ENCODE results near the gene DTNBP1.

DTNBP1 gene

GRCh38 chr6:15499125-15499524 lies 163.7 kb downstream of the DTNBP1 start:
- Histone ChIP-seq H3K36me3 (ENCODE audit: control insufficient read depth, insufficient read depth, low read length) (peaks cover 94% of the 10 kb centered on the region), H3K4me3 (ENCODE audit: low read depth, low read length) (no peak overlapping the region), H3K27ac (ENCODE audit: low read depth, low read length) (no peak overlapping the region), H3K9me3 (ENCODE audit: control insufficient read depth, insufficient read depth, low read depth, low read length) (no peaks in the 10 kb centered on the region), H3K4me1 (ENCODE audit: control insufficient read depth, insufficient read depth, low read length) (peaks cover 2% of the 10 kb centered on the region), H3K9ac (ENCODE audit: low read length) (no peak overlapping the region), H3K27me3 (ENCODE audit: control insufficient read depth, insufficient read depth, low read length) (no peaks in the 10 kb centered on the region)

DNA sequence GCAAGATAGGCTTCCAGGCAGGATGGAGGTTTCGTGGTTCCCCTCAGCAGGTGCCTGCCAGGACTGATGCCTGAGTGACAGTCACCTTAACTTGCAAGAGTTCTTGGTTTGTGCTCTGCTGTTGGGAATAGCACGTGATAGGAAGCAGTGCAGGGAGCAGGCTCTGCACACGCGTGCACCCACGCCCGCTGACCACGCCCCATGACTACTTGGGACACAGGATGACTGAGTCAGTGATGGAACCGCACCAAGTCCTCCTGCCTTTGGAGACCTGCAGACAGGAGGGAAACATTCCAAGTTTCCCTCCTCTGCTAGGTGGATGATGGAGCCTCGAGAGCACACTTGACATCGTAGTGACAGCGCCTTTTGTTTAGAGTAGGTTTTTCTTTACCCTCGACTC lies 164.2 kb downstream of the DTNBP1 start:
- H3K36me3 ChIP-seq (ENCODE audit: control insufficient read depth, insufficient read depth, low read length), result peaks cover 91% of the 10 kb centered on the region

GRCh38 chr6:15496345-15497131 lies 166.3 kb downstream of the DTNBP1 start:
- H3K4me3 ChIP-seq (ENCODE audit: low read depth, low read length), result no peak overlapping the region
- no peaks in the 10 kb centered on the region for H3K27me3 ChIP-seq (ENCODE audit: control insufficient read depth, insufficient read depth, low read length)
- no peak overlapping the region for H3K27ac ChIP-seq (ENCODE audit: low read depth, low read length)
- H3K4me1 ChIP-seq (ENCODE audit: control insufficient read depth, insufficient read depth, low read length), result peaks cover 26% of the 10 kb centered on the region
- no peak overlapping the region for H3K9ac ChIP-seq (ENCODE audit: low read length)
- no peaks in the 10 kb centered on the region for H3K9me3 ChIP-seq (ENCODE audit: control insufficient read depth, insufficient read depth, low read depth, low read length)
- peaks cover 85% of the 10 kb centered on the region for H3K36me3 ChIP-seq (ENCODE audit: control insufficient read depth, insufficient read depth, low read length)

More for the DNA sequence above, 164.2 kb downstream of the DTNBP1 start:
- no peaks in the 10 kb centered on the region for H3K9me3 ChIP-seq (ENCODE audit: control insufficient read depth, insufficient read depth, low read depth, low read length)
- no peak overlapping the region for H3K4me3 ChIP-seq (ENCODE audit: low read depth, low read length)
- no peak overlapping the region for H3K9ac ChIP-seq (ENCODE audit: low read length)
- H3K27ac ChIP-seq (ENCODE audit: low read depth, low read length), result no peak overlapping the region
- H3K4me1 ChIP-seq (ENCODE audit: control insufficient read depth, insufficient read depth, low read length), result peaks cover 6% of the 10 kb centered on the region
- no peaks in the 10 kb centered on the region for H3K27me3 ChIP-seq (ENCODE audit: control insufficient read depth, insufficient read depth, low read length)

DNA sequence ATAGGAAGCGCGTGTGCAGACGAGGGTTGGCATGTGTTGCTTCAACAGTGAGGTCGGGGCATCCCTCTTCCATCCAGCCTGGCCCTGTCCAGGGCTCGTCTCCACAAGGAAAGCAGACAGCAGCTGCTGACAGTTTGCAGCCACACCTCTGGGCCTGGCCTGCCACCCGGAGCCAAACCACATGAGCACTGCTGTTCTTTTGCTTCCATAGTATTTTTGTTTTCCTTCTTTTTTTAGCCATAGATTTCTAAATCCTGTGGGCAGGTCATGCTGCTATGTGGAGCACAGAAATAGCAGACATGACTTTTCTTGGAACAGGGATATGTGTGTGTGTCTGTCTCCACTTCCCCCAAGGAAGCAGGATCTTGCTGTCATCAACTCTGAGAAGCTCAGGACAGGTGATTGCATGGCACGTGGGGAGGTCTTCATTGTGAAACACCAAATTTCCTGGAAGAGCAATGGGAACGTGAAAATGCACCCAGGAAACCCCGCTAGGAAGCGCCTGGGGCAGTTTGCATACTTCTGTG lies 167.4 kb downstream of the DTNBP1 start:
- H3K36me3 ChIP-seq (ENCODE audit: control insufficient read depth, insufficient read depth, low read length), result peaks cover 78% of the 10 kb centered on the region
- no peak overlapping the region for H3K4me3 ChIP-seq (ENCODE audit: low read depth, low read length)
- no peaks in the 10 kb centered on the region for H3K9me3 ChIP-seq (ENCODE audit: control insufficient read depth, insufficient read depth, low read depth, low read length)
- H3K9ac ChIP-seq (ENCODE audit: low read length), result no peak overlapping the region
- H3K27me3 ChIP-seq (ENCODE audit: control insufficient read depth, insufficient read depth, low read length), result no peaks in the 10 kb centered on the region
- no peak overlapping the region for H3K27ac ChIP-seq (ENCODE audit: low read depth, low read length)
- H3K4me1 ChIP-seq (ENCODE audit: control insufficient read depth, insufficient read depth, low read length), result peaks cover 32% of the 10 kb centered on the region

- Histone ChIP-seq H3K36me3 (ENCODE audit: control insufficient read depth, insufficient read depth, low read length) (peaks cover 78% of the 10 kb centered on the region), H3K4me1 (ENCODE audit: control insufficient read depth, insufficient read depth, low read length) (peaks cover 40% of the 10 kb centered on the region), H3K9me3 (ENCODE audit: control insufficient read depth, insufficient read depth, low read depth, low read length) (no peaks in the 10 kb centered on the region), H3K9ac (ENCODE audit: low read length) (no peak overlapping the region), H3K27me3 (ENCODE audit: control insufficient read depth, insufficient read depth, low read length) (no peaks in the 10 kb centered on the region), H3K27ac (ENCODE audit: low read depth, low read length) (0 out of 2 replicates have a peak overlapping the region, but pooled peaks have one; percentile 15), H3K4me3 (ENCODE audit: low read depth, low read length) (peak overlapping the region; percentile 24; the same call in 1 of the 2 replicates)
Measured at GRCh38 chr6:15493437-15494168, 169.2 kb downstream of the DTNBP1 start.

DNA sequence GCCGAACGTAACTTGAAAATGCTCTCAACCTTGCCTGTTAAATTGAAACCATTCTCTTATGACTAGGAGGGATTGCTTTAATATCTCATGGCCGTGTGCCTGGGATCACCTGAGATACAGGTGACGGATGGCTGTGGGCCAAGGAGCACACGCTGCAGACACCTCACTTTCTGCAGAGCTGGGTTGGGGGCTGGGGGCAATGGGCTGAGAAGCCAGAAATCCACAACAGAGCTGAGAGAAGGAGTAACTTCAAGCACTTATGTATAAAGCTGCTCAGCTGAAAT lies 170.9 kb downstream of the DTNBP1 start:
- Histone ChIP-seq H3K9ac (ENCODE audit: low read length) (no peak overlapping the region), H3K4me1 (ENCODE audit: control insufficient read depth, insufficient read depth, low read length) (peaks cover 40% of the 10 kb centered on the region), H3K9me3 (ENCODE audit: control insufficient read depth, insufficient read depth, low read depth, low read length) (no peaks in the 10 kb centered on the region), H3K27ac (ENCODE audit: low read depth, low read length) (no peak overlapping the region), H3K4me3 (ENCODE audit: low read depth, low read length) (no peak overlapping the region; the same call in none of the 2 replicates), H3K36me3 (ENCODE audit: control insufficient read depth, insufficient read depth, low read length) (peaks cover 80% of the 10 kb centered on the region), H3K27me3 (ENCODE audit: control insufficient read depth, insufficient read depth, low read length) (no peaks in the 10 kb centered on the region)

GRCh38 chr6:15491255-15491985 lies 171.4 kb downstream of the DTNBP1 start:
- Histone ChIP-seq H3K4me3 (ENCODE audit: low read depth, low read length) (no peak overlapping the region; the same call in 1 of the 2 replicates), H3K4me1 (ENCODE audit: control insufficient read depth, insufficient read depth, low read length) (peaks cover 40% of the 10 kb centered on the region), H3K9ac (ENCODE audit: low read length) (no peak overlapping the region), H3K9me3 (ENCODE audit: control insufficient read depth, insufficient read depth, low read depth, low read length) (no peaks in the 10 kb centered on the region), H3K36me3 (ENCODE audit: control insufficient read depth, insufficient read depth, low read length) (peaks cover 80% of the 10 kb centered on the region), H3K27ac (ENCODE audit: low read depth, low read length) (no peak overlapping the region), H3K27me3 (ENCODE audit: control insufficient read depth, insufficient read depth, low read length) (no peaks in the 10 kb centered on the region)

- Histone ChIP-seq H3K9me3 (ENCODE audit: control insufficient read depth, insufficient read depth, low read depth, low read length) (no peaks in the 10 kb centered on the region), H3K27me3 (ENCODE audit: control insufficient read depth, insufficient read depth, low read length) (no peaks in the 10 kb centered on the region), H3K36me3 (ENCODE audit: control insufficient read depth, insufficient read depth, low read length) (peaks cover 78% of the 10 kb centered on the region), H3K27ac (ENCODE audit: low read depth, low read length) (no peak overlapping the region), H3K4me1 (ENCODE audit: control insufficient read depth, insufficient read depth, low read length) (peaks cover 47% of the 10 kb centered on the region), H3K4me3 (ENCODE audit: low read depth, low read length) (no peak overlapping the region), H3K9ac (ENCODE audit: low read length) (no peak overlapping the region)
Measured at GRCh38 chr6:15490242-15491100, 172.4 kb downstream of the DTNBP1 start.

- Histone ChIP-seq H3K4me3 (ENCODE audit: low read depth, low read length) (no peak overlapping the region), H3K27ac (ENCODE audit: low read depth, low read length) (no peak overlapping the region), H3K9ac (ENCODE audit: low read length) (no peak overlapping the region), H3K4me1 (ENCODE audit: control insufficient read depth, insufficient read depth, low read length) (peaks cover 58% of the 10 kb centered on the region), H3K36me3 (ENCODE audit: control insufficient read depth, insufficient read depth, low read length) (peaks cover 74% of the 10 kb centered on the region), H3K27me3 (ENCODE audit: control insufficient read depth, insufficient read depth, low read length) (no peaks in the 10 kb centered on the region), H3K9me3 (ENCODE audit: control insufficient read depth, insufficient read depth, low read depth, low read length) (no peaks in the 10 kb centered on the region)
Measured at GRCh38 chr6:15489261-15489962, 173.4 kb downstream of the DTNBP1 start.

GRCh38 chr6:15487262-15487661 lies 175.6 kb downstream of the DTNBP1 start:
- Histone ChIP-seq H3K4me1 (ENCODE audit: control insufficient read depth, insufficient read depth, low read length) (peaks cover 59% of the 10 kb centered on the region), H3K36me3 (ENCODE audit: control insufficient read depth, insufficient read depth, low read length) (peaks cover 71% of the 10 kb centered on the region), H3K4me3 (ENCODE audit: low read depth, low read length) (no peak overlapping the region), H3K9me3 (ENCODE audit: control insufficient read depth, insufficient read depth, low read depth, low read length) (no peaks in the 10 kb centered on the region), H3K9ac (ENCODE audit: low read length) (no peak overlapping the region), H3K27me3 (ENCODE audit: control insufficient read depth, insufficient read depth, low read length) (no peaks in the 10 kb centered on the region), H3K27ac (ENCODE audit: low read depth, low read length) (no peak overlapping the region)
